ENCODE data around the gene MCC. TPM values are rescaled to one million over a fixed set of nuclear protein-coding genes. Genes with fewer than 3 reads are reported as not detected.

Gene MCC
- polyA plus RNA-seq, 1 donor (not counting 4 experiments of a cell fraction or from before 2014, with no cell fraction given), result 24.6 TPM

DNA sequence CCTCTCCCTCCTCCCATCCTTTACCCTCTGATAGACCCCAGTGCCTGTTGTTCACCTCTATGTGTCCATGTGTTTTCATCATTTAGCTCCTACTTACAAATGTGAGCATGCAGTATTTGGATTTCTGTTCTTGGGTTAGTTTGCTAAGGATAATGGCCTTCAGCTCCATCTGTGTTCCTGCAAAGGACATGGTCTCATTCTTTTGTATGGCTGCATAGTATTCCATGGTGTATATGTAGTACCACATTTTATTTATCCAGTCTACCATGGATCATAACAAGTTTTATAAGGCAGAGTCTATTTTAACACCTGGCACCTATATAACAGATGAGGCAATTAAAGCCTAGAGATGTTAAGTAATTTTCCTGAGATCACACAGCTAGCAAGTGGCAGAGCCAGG lies 32.6 kb upstream of the MCC start:
- H4K20me1 ChIP-seq (ENCODE audit: control insufficient read depth, extremely low read depth, insufficient read depth, low read length), result no peaks in the 10 kb centered on the region
- no peak for TF ChIP-seq EZH2 (IDR thresholded peaks at IDR 0.05; ENCODE audit: low read length)
- TF ChIP-seq, protein P1, sequence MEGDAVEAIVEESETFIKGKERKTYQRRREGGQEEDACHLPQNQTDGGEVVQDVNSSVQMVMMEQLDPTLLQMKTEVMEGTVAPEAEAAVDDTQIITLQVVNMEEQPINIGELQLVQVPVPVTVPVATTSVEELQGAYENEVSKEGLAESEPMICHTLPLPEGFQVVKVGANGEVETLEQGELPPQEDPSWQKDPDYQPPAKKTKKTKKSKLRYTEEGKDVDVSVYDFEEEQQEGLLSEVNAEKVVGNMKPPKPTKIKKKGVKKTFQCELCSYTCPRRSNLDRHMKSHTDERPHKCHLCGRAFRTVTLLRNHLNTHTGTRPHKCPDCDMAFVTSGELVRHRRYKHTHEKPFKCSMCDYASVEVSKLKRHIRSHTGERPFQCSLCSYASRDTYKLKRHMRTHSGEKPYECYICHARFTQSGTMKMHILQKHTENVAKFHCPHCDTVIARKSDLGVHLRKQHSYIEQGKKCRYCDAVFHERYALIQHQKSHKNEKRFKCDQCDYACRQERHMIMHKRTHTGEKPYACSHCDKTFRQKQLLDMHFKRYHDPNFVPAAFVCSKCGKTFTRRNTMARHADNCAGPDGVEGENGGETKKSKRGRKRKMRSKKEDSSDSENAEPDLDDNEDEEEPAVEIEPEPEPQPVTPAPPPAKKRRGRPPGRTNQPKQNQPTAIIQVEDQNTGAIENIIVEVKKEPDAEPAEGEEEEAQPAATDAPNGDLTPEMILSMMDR (optimal IDR thresholded peaks at IDR 0.05 in 1 of 3, IDR thresholded peaks at IDR 0.05 in 1 of 3, conservative IDR thresholded peaks at IDR 0.05 in 1 of 3; ENCODE audit: extremely low read depth in 1 of 3, insufficient read depth in 2 of 3, low read length in 3 of 3), result no peak
- peaks cover 29% of the 10 kb centered on the region for H3K79me2 ChIP-seq (ENCODE audit: control insufficient read depth, insufficient read depth, low read length)
- no peak overlapping the region for H3K4me3 ChIP-seq (ENCODE audit: control insufficient read depth in 2 of 3, extremely low read depth in 1 of 3, insufficient read depth in 2 of 3, low read depth in 1 of 3, low read length in 3 of 3)
- DNase-seq (ENCODE audit: low read depth, low spot score) (no peak), FAIRE-seq (no peak)
- no peaks in the 10 kb centered on the region for H3K9me3 ChIP-seq (ENCODE audit: control insufficient read depth, low read depth, low read length)
- H3K9me1 ChIP-seq (ENCODE audit: control insufficient read depth, extremely low read depth, insufficient read depth, low read length), result no peaks in the 10 kb centered on the region
- H3K36me3 ChIP-seq (ENCODE audit: control insufficient read depth in 2 of 2, extremely low read depth in 1 of 2, insufficient read depth in 2 of 2, low read length in 2 of 2), result peaks cover 0 to 2% of the 10 kb centered on the region in 2 experiments
- no peak overlapping the region for H2AFZ ChIP-seq (ENCODE audit: control insufficient read depth, low read length)
- dilution Hi-C loops (cut with MboI; ENCODE audit: extremely low pct_ligation_motif_present, low sequenced_read_pairs), result no loop called here
- no peaks in the 10 kb centered on the region for H3K27me3 ChIP-seq (ENCODE audit: control insufficient read depth, extremely low read depth, insufficient read depth, low read length)
- no peak overlapping the region for H3K9ac ChIP-seq (ENCODE audit: control insufficient read depth, extremely low read depth, insufficient read depth, low read length)
- no peak overlapping the region for H3K27ac ChIP-seq (ENCODE audit: control insufficient read depth, insufficient read depth, low read length)
- H3K4me1 ChIP-seq (ENCODE audit: control insufficient read depth, extremely low read depth, insufficient read depth, low read length), result no peaks in the 10 kb centered on the region
- no peak overlapping the region for H3K4me2 ChIP-seq (ENCODE audit: control insufficient read depth, extremely low read depth, insufficient read depth, low read depth, low read length)

DNA sequence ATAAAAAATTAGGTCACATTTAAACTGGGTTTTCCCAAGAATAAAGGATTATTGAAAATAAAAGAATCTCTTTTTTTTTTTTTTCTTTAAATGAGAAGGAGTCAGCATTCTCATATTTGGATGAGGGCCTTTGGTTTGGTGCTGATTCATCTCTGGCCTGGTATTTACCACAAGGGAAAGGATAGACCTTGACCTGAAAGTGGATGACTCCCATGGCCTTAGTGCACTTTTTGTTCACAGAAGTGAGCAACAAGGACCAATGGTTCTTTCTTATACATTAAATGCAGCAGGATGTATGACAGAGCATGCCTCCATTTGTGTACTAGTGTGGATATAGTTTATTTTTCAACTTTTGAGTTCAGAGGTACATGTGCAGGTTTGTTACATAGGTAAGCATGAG lies 32.2 kb upstream of the MCC start:
- TF ChIP-seq EZH2 (IDR thresholded peaks at IDR 0.05; ENCODE audit: low read length), result no peak
- no peaks in the 10 kb centered on the region for H3K9me3 ChIP-seq (ENCODE audit: control insufficient read depth, low read depth, low read length)
- no peak overlapping the region for H3K4me3 ChIP-seq (ENCODE audit: control insufficient read depth in 2 of 3, extremely low read depth in 1 of 3, insufficient read depth in 2 of 3, low read depth in 1 of 3, low read length in 3 of 3)
- peaks cover 34% of the 10 kb centered on the region for H3K79me2 ChIP-seq (ENCODE audit: control insufficient read depth, insufficient read depth, low read length)
- H4K20me1 ChIP-seq (ENCODE audit: control insufficient read depth, extremely low read depth, insufficient read depth, low read length), result no peaks in the 10 kb centered on the region
- FAIRE-seq (no peak), DNase-seq (ENCODE audit: low read depth, low spot score) (no peak)
- no peak overlapping the region for H3K9ac ChIP-seq (ENCODE audit: control insufficient read depth, extremely low read depth, insufficient read depth, low read length)
- H2AFZ ChIP-seq (ENCODE audit: control insufficient read depth, low read length), result no peak overlapping the region
- dilution Hi-C loops (cut with MboI; ENCODE audit: extremely low pct_ligation_motif_present, low sequenced_read_pairs), result no loop called here
- peaks cover 0 to 2% of the 10 kb centered on the region in 2 experiments for H3K36me3 ChIP-seq (ENCODE audit: control insufficient read depth in 2 of 2, extremely low read depth in 1 of 2, insufficient read depth in 2 of 2, low read length in 2 of 2)
- no peaks in the 10 kb centered on the region for H3K27me3 ChIP-seq (ENCODE audit: control insufficient read depth, extremely low read depth, insufficient read depth, low read length)
- no peaks in the 10 kb centered on the region for H3K9me1 ChIP-seq (ENCODE audit: control insufficient read depth, extremely low read depth, insufficient read depth, low read length)
- no peak overlapping the region for H3K4me2 ChIP-seq (ENCODE audit: control insufficient read depth, extremely low read depth, insufficient read depth, low read depth, low read length)
- no peak overlapping the region for H3K27ac ChIP-seq (ENCODE audit: control insufficient read depth, insufficient read depth, low read length)
- no peaks in the 10 kb centered on the region for H3K4me1 ChIP-seq (ENCODE audit: control insufficient read depth, extremely low read depth, insufficient read depth, low read length)

DNA sequence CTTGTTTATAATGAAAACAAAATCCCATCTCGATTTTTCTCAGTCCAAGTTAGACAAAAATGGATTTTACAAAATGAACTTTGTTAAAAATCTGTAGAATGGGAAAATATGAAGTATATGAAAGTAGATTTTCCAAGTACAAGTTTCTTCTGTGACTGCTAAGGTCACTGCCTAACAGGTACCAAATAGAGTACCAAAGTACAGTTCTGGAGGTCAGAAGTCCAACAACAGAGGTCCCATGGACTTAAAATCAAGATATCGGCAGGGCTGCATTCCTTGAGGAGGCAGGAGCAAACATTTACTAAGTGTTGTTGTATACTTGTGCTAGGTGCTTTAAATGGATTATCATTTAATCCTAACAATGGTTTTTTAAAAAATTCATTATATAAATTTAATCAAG lies 31.2 kb upstream of the MCC start:
- dilution Hi-C loops (cut with MboI; ENCODE audit: extremely low pct_ligation_motif_present, low sequenced_read_pairs), result no loop called here
- Histone ChIP-seq H4K20me1 (ENCODE audit: control insufficient read depth, extremely low read depth, insufficient read depth, low read length) (no peaks in the 10 kb centered on the region), H2AFZ (ENCODE audit: control insufficient read depth, low read length) (no peak overlapping the region), H3K79me2 (ENCODE audit: control insufficient read depth, insufficient read depth, low read length) (peaks cover 39% of the 10 kb centered on the region), H3K27me3 (ENCODE audit: control insufficient read depth, extremely low read depth, insufficient read depth, low read length) (no peaks in the 10 kb centered on the region), H3K4me2 (ENCODE audit: control insufficient read depth, extremely low read depth, insufficient read depth, low read depth, low read length) (no peak overlapping the region), H3K9me1 (ENCODE audit: control insufficient read depth, extremely low read depth, insufficient read depth, low read length) (no peaks in the 10 kb centered on the region), H3K36me3 (ENCODE audit: control insufficient read depth in 2 of 2, extremely low read depth in 1 of 2, insufficient read depth in 2 of 2, low read length in 2 of 2) (peaks cover 0 to 2% of the 10 kb centered on the region in 2 experiments), H3K4me3 (ENCODE audit: control insufficient read depth in 2 of 3, extremely low read depth in 1 of 3, insufficient read depth in 2 of 3, low read depth in 1 of 3, low read length in 3 of 3) (no peak overlapping the region), H3K9me3 (ENCODE audit: control insufficient read depth, low read depth, low read length) (no peaks in the 10 kb centered on the region), H3K27ac (ENCODE audit: control insufficient read depth, insufficient read depth, low read length) (no peak overlapping the region), H3K4me1 (ENCODE audit: control insufficient read depth, extremely low read depth, insufficient read depth, low read length) (peaks cover 2% of the 10 kb centered on the region), H3K9ac (ENCODE audit: control insufficient read depth, extremely low read depth, insufficient read depth, low read length) (no peak overlapping the region)
- FAIRE-seq, result no peak
- TF ChIP-seq EZH2 (IDR thresholded peaks at IDR 0.05; ENCODE audit: low read length), result no peak
- TF ChIP-seq, protein P1 (optimal IDR thresholded peaks at IDR 0.05 in 1 of 3, IDR thresholded peaks at IDR 0.05 in 1 of 3, conservative IDR thresholded peaks at IDR 0.05 in 1 of 3; ENCODE audit: extremely low read depth in 1 of 3, insufficient read depth in 2 of 3, low read length in 3 of 3), result no peak
- no peak for DNase-seq (ENCODE audit: low read depth, low spot score)
